B cell (primary cell): ENCODE results near the gene OR5K3. TPM values are rescaled to one million over a fixed set of nuclear protein-coding genes. Genes with fewer than 3 reads are reported as not detected.

Source experiments
- ATAC-seq: fragments of 200-7000 bp; cut with Tn5 transposase; one replicate; pipeline ENCODE4 v1.10.0; 2021; ENCODE audit warnings: low read depth, mild to moderate bottlenecking, moderate number of reproducible peaks, moderate library complexity
- CTCF ChIA-PET: fragments of 350-600 bp; sonication (Branson Sonifier 250); formaldehyde crosslinking; loops from one replicate; lab custom pipeline; 2021; ENCODE audit warnings: antibody characterized with exemption, inconsistent platforms; lab: Charles Lee
- POLR2A ChIA-PET: fragments of 350-600 bp; sonication (Branson Sonifier 250); formaldehyde crosslinking; loops from one replicate; lab custom pipeline; 2021; ENCODE audit warnings: antibody characterized with exemption; lab: Charles Lee
- DNase-seq: peaks from one replicate; pipeline ENCODE4 v3.0.0; 2013
- H2AFZ ChIP-seq: 2 replicates; pipeline ENCODE4 v1.6.1; 2012; ENCODE audit warnings: mild to moderate bottlenecking, low read depth, low read length; ENCODE audit not compliant: insufficient read depth, poor library complexity, severe bottlenecking
- H3K27ac ChIP-seq, 2 donors: 1 replicate in 1 of 2; 2 replicates in 1 of 2; pipeline ENCODE4 v1.5.1; 2012 to 2013; ENCODE audit warnings: low read length in 2 of 2, mild to moderate bottlenecking in 2 of 2, moderate library complexity in 1 of 2
- H3K27me3 ChIP-seq, 4 experiments: fragments of 200-600 bp in 1 of 4; sonication (generic) in 1 of 4; replicated peaks in 1 of 4; 1 replicate in 2 of 4; 2 replicates in 2 of 4; pipeline versions ENCODE4 v1.6.1 to v1.7.0; 2013 to 2016; ENCODE audit warnings: low read length in 3 of 4, mild to moderate bottlenecking in 2 of 4, mixed read lengths in 1 of 4, moderate library complexity in 1 of 4; ENCODE audit not compliant: insufficient read depth in 4 of 4, control insufficient read depth in 3 of 4; ENCODE audit errors: control extremely low read depth in 1 of 4
- H3K36me3 ChIP-seq, 2 experiments: replicated peaks in 1 of 2; 1 replicate in 1 of 2; 2 replicates in 1 of 2; pipeline versions ENCODE4 v1.6.1 to v1.7.1; 2013; ENCODE audit warnings: low read length in 1 of 2; ENCODE audit not compliant: insufficient read depth in 2 of 2, control insufficient read depth in 1 of 2; ENCODE audit errors: control extremely low read depth in 1 of 2, extremely low read depth in 1 of 2
- H3K4me1 ChIP-seq, 2 donors: fragments of 200-600 bp in 1 of 2; sonication (generic) in 1 of 2; 1 replicate in 1 of 2; 2 replicates in 1 of 2; pipeline versions ENCODE4 v1.5.1 to v1.6.1; 2013 to 2017; ENCODE audit warnings: low read length in 2 of 2; ENCODE audit not compliant: control insufficient read depth in 2 of 2, insufficient read depth in 2 of 2
- H3K4me2 ChIP-seq: replicated peaks from 2 replicates; pipeline ENCODE3; 2012; ENCODE audit warnings: mild to moderate bottlenecking, low read depth, low read length; ENCODE audit not compliant: poor library complexity, severe bottlenecking
- H3K4me3 ChIP-seq, 5 experiments: fragments of 200-600 bp in 1 of 5; sonication (generic) in 1 of 5; 1 replicate in 3 of 5; 2 replicates in 2 of 5; pipeline versions ENCODE4 v1.5.1 to v1.7.0; 2011 to 2016; ENCODE audit warnings: low read length in 4 of 5, mild to moderate bottlenecking in 4 of 5, low read depth in 2 of 5, control low read depth in 1 of 5, moderate library complexity in 1 of 5; ENCODE audit not compliant: insufficient read depth in 1 of 5; ENCODE audit errors: control extremely low read depth in 1 of 5, extremely low read depth in 1 of 5
- H3K79me2 ChIP-seq: fragments of 200-600 bp; sonication (generic); one replicate; pipeline ENCODE4 v1.6.0; 2016; ENCODE audit warnings: low read length; ENCODE audit not compliant: control insufficient read depth, insufficient read depth
- H3K9ac ChIP-seq: fragments of 200-600 bp; sonication (generic); 2 replicates; pipeline ENCODE4 v1.6.1; 2017; ENCODE audit warnings: mild to moderate bottlenecking, low read length, moderate library complexity
- H3K9me3 ChIP-seq, 3 donors: one replicate each; pipeline versions ENCODE4 v1.6.1 to v1.7.1; 2013; ENCODE audit warnings: low read length in 2 of 3; ENCODE audit not compliant: control insufficient read depth in 2 of 3, insufficient read depth in 1 of 3; ENCODE audit errors: control extremely low read depth in 1 of 3
- H4K20me1 ChIP-seq: 2 replicates; pipeline ENCODE4 v1.6.0; 2012; ENCODE audit warnings: mild to moderate bottlenecking, low read length; ENCODE audit not compliant: insufficient read depth, control insufficient read depth, poor library complexity, severe bottlenecking
- H3K27ac Mint-ChIP-seq: one replicate; pipeline ENCODE4 v1.8.0; 2021; ENCODE audit warnings: mixed read lengths
- H3K27me3 Mint-ChIP-seq: one replicate; pipeline ENCODE4 v1.8.0; 2021; ENCODE audit warnings: mixed read lengths
- H3K4me1 Mint-ChIP-seq: one replicate; pipeline ENCODE4 v1.8.0; 2021; ENCODE audit warnings: mixed read lengths
- H3K4me3 Mint-ChIP-seq: one replicate; pipeline ENCODE4 v1.8.0; 2021; ENCODE audit warnings: mixed read lengths
- H3K9me3 Mint-ChIP-seq: one replicate; pipeline ENCODE4 v1.8.0; 2022; ENCODE audit warnings: mixed read lengths; ENCODE audit not compliant: insufficient read depth
- CTCF ChIP-seq: fragments of 200-600 bp; IDR thresholded peaks from one replicate; pipeline ENCODE4 v1.8.0; 2022; ENCODE audit warnings: antibody characterized with exemption, mild to moderate bottlenecking
- EZH2 ChIP-seq: IDR thresholded peaks from 2 replicates; pipeline ENCODE4 v1.6.1; 2012; ENCODE audit warnings: borderline replicate concordance, low read depth, mild to moderate bottlenecking, moderate library complexity, low read length; ENCODE audit not compliant: insufficient read depth, poor library complexity, severe bottlenecking
- intact Hi-C: fragments of 100-400 bp; cut with micrococcal nuclease; formaldehyde crosslinking; loops from one replicate; pipeline ENCODE4 v1.10.0; 2022
- polyA plus RNA-seq: library from polyadenylated mRNA; depleted of rRNA; stranded (reverse); fragments of >200 nt; gene quantifications from 2 replicates; pipeline ENCODE4 v1.2.3, GENCODE V29; 2012
- total RNA-seq, 2 donors: library from RNA; stranded (reverse); fragments of 120-200 nt in 1 of 2; gene quantifications; 1 replicate in 1 of 2; 2 replicates in 1 of 2; pipeline versions ENCODE4 v1.2.3 to v1.2.4, GENCODE V29; 2013 to 2022

The OR5K3 gene
- total and polyA plus RNA-seq, 2 donors (not counting 1 experiment from before 2014, with no cell fraction given) = not detected

GRCh38 chr3:98371186-98371585 lies 19.3 kb upstream of the OR5K3 start:
- no peaks in the 10 kb centered on the region for H3K9me3 Mint-ChIP-seq
- ChIA-PET CTCF (no interaction called here), POLR2A (no interaction called here)
- no peak overlapping the region for H3K4me3 Mint-ChIP-seq
- Histone ChIP-seq H3K9ac (no peak overlapping the region), H3K4me1 (no peaks in the 10 kb centered on the region), H3K79me2 (no peaks in the 10 kb centered on the region), H3K4me2 (no peak overlapping the region), H3K9me3 (no peaks in the 10 kb centered on the region), H4K20me1 (no peaks in the 10 kb centered on the region), H2AFZ (no peak overlapping the region), H3K4me3 (no peak overlapping the region), H3K27ac (no peak overlapping the region), H3K27me3 (no peaks in the 10 kb centered on the region), H3K36me3 (no peaks in the 10 kb centered on the region)
- DNase-seq (no peak), ATAC-seq (no peak)
- TF ChIP-seq EZH2 (no peak), CTCF (no peak)
- no peaks in the 10 kb centered on the region for H3K4me1 Mint-ChIP-seq
- H3K27ac Mint-ChIP-seq = no peak overlapping the region
- intact Hi-C loops = no loop called here
- H3K27me3 Mint-ChIP-seq = peaks cover 6% of the 10 kb centered on the region

- Mint-ChIP-seq H3K9me3 (no peaks in the 10 kb centered on the region), H3K27ac (no peak overlapping the region), H3K4me3 (no peak overlapping the region), H3K4me1 (no peaks in the 10 kb centered on the region), H3K27me3 (peaks cover 6% of the 10 kb centered on the region)
- Histone ChIP-seq H3K4me1 (no peaks in the 10 kb centered on the region), H3K4me2 (no peak overlapping the region), H3K27me3 (no peaks in the 10 kb centered on the region), H3K79me2 (no peaks in the 10 kb centered on the region), H2AFZ (no peak overlapping the region), H3K36me3 (no peaks in the 10 kb centered on the region), H3K9me3 (no peaks in the 10 kb centered on the region), H4K20me1 (no peaks in the 10 kb centered on the region), H3K27ac (no peak overlapping the region), H3K4me3 (no peak overlapping the region), H3K9ac (no peak overlapping the region)
- TF ChIP-seq EZH2 = no peak
- no peak for TF ChIP-seq CTCF
- ATAC-seq = no peak
- POLR2A ChIA-PET = no interaction called here
- DNase-seq = no peak
- intact Hi-C loops = no loop called here
- CTCF ChIA-PET = no interaction called here
These were observed 18.6 kb upstream of the OR5K3 start for GRCh38 chr3:98371853-98372252.
